Activated CD8-positive, alpha-beta memory T cell treated with anti-CD3 and anti-CD28 coated beads for 1 hour (primary cell): ENCODE measurements around the gene AUTS2.
"Not testable (repeated sequence)": the region's sequence is repeated elsewhere in the genome, so short reads cannot be mapped to it uniquely, and the experiment has no call there.

ENCODE experiments used
- DNase-seq, 2 donors: peaks; one replicate each; pipeline ENCODE4 v3.0.0-alpha.2; 2020; ENCODE audit warnings: low read depth in 1 of 2; ENCODE audit errors: extremely low read depth in 1 of 2

Gene AUTS2

GRCh38 chr7:70353946-70354335, 755.7 kb downstream of the AUTS2 start:
- DNase-seq = no peak

GRCh38 chr7:70354409-70355169, 756.3 kb downstream of the AUTS2 start:
- no peak for DNase-seq

GRCh38 chr7:70355198-70356020, 757.1 kb downstream of the AUTS2 start:
- no peak for DNase-seq

GRCh38 chr7:70356085-70356786, 758.0 kb downstream of the AUTS2 start:
- no peak for DNase-seq

GRCh38 chr7:70356787-70357328, 758.6 kb downstream of the AUTS2 start:
- DNase-seq = no peak

- DNase-seq = no peak
Observed at GRCh38 chr7:70360557-70360956, 762.3 kb downstream of the AUTS2 start.

- no peak for DNase-seq
Observed at GRCh38 chr7:70361821-70362220, 763.5 kb downstream of the AUTS2 start.

- DNase-seq = not testable (repeated sequence)
Observed at GRCh38 chr7:70364393-70364792, 766.1 kb downstream of the AUTS2 start.

GRCh38 chr7:70371652-70372051, 773.4 kb downstream of the AUTS2 start:
- no peak for DNase-seq

- DNase-seq = no peak
Observed at GRCh38 chr7:70372768-70373515, 774.7 kb downstream of the AUTS2 start.

- DNase-seq = no peak
Observed at GRCh38 chr7:70374772-70375533, 776.7 kb downstream of the AUTS2 start.

GRCh38 chr7:70376561-70377031, 778.3 kb downstream of the AUTS2 start:
- DNase-seq = no peak

GRCh38 chr7:70377957-70378356, 779.7 kb downstream of the AUTS2 start:
- no peak for DNase-seq

GRCh38 chr7:70379210-70379609, 780.9 kb downstream of the AUTS2 start:
- DNase-seq = no peak

- DNase-seq = no peak
Observed at GRCh38 chr7:70380421-70381015, 782.2 kb downstream of the AUTS2 start.

- no peak for DNase-seq
Observed at GRCh38 chr7:70383066-70383782, 784.9 kb downstream of the AUTS2 start.

- no peak for DNase-seq
Observed at GRCh38 chr7:70384024-70384423, 785.7 kb downstream of the AUTS2 start.

GRCh38 chr7:70384891-70385290, 786.6 kb downstream of the AUTS2 start:
- DNase-seq = no peak

- DNase-seq = no peak
Observed at GRCh38 chr7:70387217-70387616, 788.9 kb downstream of the AUTS2 start.
